Gastroesophageal sphincter (tissue), 4 donors: ENCODE results near the gene USP6NL. TPM values are rescaled to one million over a fixed set of nuclear protein-coding genes. Genes with fewer than 3 reads are reported as not detected.

Experiments used
- ATAC-seq: fragments of 150-250 bp; one replicate; pipeline ENCODE4 v1.9.1; 2016; ENCODE audit warnings: mild to moderate bottlenecking, moderate library complexity
- H3K27ac ChIP-seq, 4 donors: fragments of 200-600 bp; sonication (generic) in 3 of 4; 1 replicate in 3 of 4; 2 replicates in 1 of 4; pipeline ENCODE4 v1.5.1; 2016 to 2019
- H3K27me3 ChIP-seq: fragments of 200-600 bp; sonication (generic); one replicate; pipeline ENCODE4 v1.5.1; 2019
- H3K36me3 ChIP-seq, 2 donors: fragments of 200-600 bp; sonication (generic); one replicate each; pipeline ENCODE4 v1.5.1; 2019; ENCODE audit warnings: control low read depth in 1 of 2
- H3K4me1 ChIP-seq, 3 donors: fragments of 200-600 bp; sonication (generic); 1 replicate in 2 of 3; 2 replicates in 1 of 3; pipeline ENCODE4 v1.5.1; 2016 to 2019; ENCODE audit warnings: control low read depth in 2 of 3
- H3K4me3 ChIP-seq, 2 donors: fragments of 200-600 bp; sonication (generic); one replicate each; pipeline ENCODE4 v1.5.1; 2019; ENCODE audit warnings: mild to moderate bottlenecking in 1 of 2, moderate library complexity in 1 of 2
- H3K9me3 ChIP-seq, 3 donors: fragments of 200-600 bp; sonication (generic); one replicate each; pipeline ENCODE4 v1.5.1; 2017 to 2019; ENCODE audit warnings: control low read depth in 2 of 3
- CTCF ChIP-seq, 4 experiments: fragments of 200-600 bp in 2 of 4; fragments of 450-650 bp in 2 of 4; sonication (generic) in 1 of 4; IDR thresholded peaks; one replicate each; pipeline ENCODE4 v1.5.1; 2017 to 2019; ENCODE audit warnings: antibody characterized with exemption in 4 of 4, mild to moderate bottlenecking in 2 of 4, moderate library complexity in 2 of 4
- EP300 ChIP-seq: sonication (generic); formaldehyde crosslinking; IDR thresholded peaks from one replicate; pipeline ENCODE4 v1.6.1; 2017; ENCODE audit warnings: antibody characterized with exemption, mild to moderate bottlenecking
- POLR2A ChIP-seq, 2 donors: fragments of 450-650 bp; IDR thresholded peaks; one replicate each; pipeline ENCODE4 v1.6.1; 2017; ENCODE audit warnings: antibody characterized with exemption in 2 of 2, mild to moderate bottlenecking in 2 of 2, moderate library complexity in 1 of 2
- POLR2AphosphoS5 ChIP-seq: sonication (generic); formaldehyde crosslinking; IDR thresholded peaks from one replicate; pipeline ENCODE4 v1.6.1; 2017; ENCODE audit warnings: antibody characterized with exemption
- WGBS, 2 donors: methylation state at CpG; one replicate each; pipeline ENCODE4 v1.1.5; 2018; ENCODE audit warnings: low coverage in 1 of 2; 5-methylcytosine and 5-hydroxymethylcytosine counted together
- total RNA-seq, 4 donors: library from RNA; depleted of rRNA; stranded (reverse); fragments of >200 nt; gene quantifications; one replicate each; pipeline ENCODE4 v1.1.0, GENCODE V29; 2016

USP6NL gene
- total RNA-seq, 4 donors from 2014 or later: 9.0 to 14.7 (median 12.5) TPM

- no peaks in the 10 kb centered on the region for H3K36me3 ChIP-seq
- peaks cover 0 to 18% (median 5%) of the 10 kb centered on the region in 3 donors for H3K4me1 ChIP-seq
- no peak overlapping the region for H3K4me3 ChIP-seq
- H3K27ac ChIP-seq: no peak overlapping the region
- H3K9me3 ChIP-seq: no peaks in the 10 kb centered on the region
- ATAC-seq: no peak
- H3K27me3 ChIP-seq: no peaks in the 10 kb centered on the region
- no peak for TF ChIP-seq EP300
- TF ChIP-seq POLR2A (IDR thresholded peaks at IDR 0.05): no peak
- TF ChIP-seq POLR2AphosphoS5: no peak
- TF ChIP-seq CTCF (IDR thresholded peaks at IDR 0.05): no peak
- 63 to 90% methylated on average over 2 of the region's 2 CpGs for WGBS, 2 donors
Measured at GRCh38 chr10:11605807-11606408, 5.5 kb downstream of the USP6NL start.

- TF ChIP-seq POLR2A (IDR thresholded peaks at IDR 0.05) (no peak), CTCF (IDR thresholded peaks at IDR 0.05) (no peak), POLR2AphosphoS5 (no peak), EP300 (no peak)
- Histone ChIP-seq H3K4me1 (peaks cover 0 to 13% (median 5%) of the 10 kb centered on the region in 3 donors), H3K27ac (no peak overlapping the region), H3K9me3 (no peaks in the 10 kb centered on the region), H3K27me3 (no peaks in the 10 kb centered on the region), H3K36me3 (no peaks in the 10 kb centered on the region), H3K4me3 (no peak overlapping the region)
- no peak for ATAC-seq
- 63 to 80% methylated on average over 1 to 2 of the region's 2 CpGs for WGBS, 2 donors
Measured at GRCh38 chr10:11604865-11605650, 6.4 kb downstream of the USP6NL start.

GRCh38 chr10:11603741-11604140 lies 7.7 kb downstream of the USP6NL start:
- H3K27ac ChIP-seq: no peak overlapping the region
- no peaks in the 10 kb centered on the region for H3K27me3 ChIP-seq
- H3K9me3 ChIP-seq: no peaks in the 10 kb centered on the region
- TF ChIP-seq EP300 (no peak), POLR2AphosphoS5 (no peak), POLR2A (IDR thresholded peaks at IDR 0.05) (no peak), CTCF (IDR thresholded peaks at IDR 0.05) (no peak)
- ATAC-seq: no peak
- WGBS, 2 donors: 82% methylated on average over 1 of the region's 1 CpG; no CpG with 5 or more reads in 1 of the 2 donors
- no peak overlapping the region for H3K4me3 ChIP-seq
- peaks cover 0 to 5% (median 0%) of the 10 kb centered on the region in 3 donors for H3K4me1 ChIP-seq
- no peaks in the 10 kb centered on the region for H3K36me3 ChIP-seq

- Histone ChIP-seq H3K36me3 (no peaks in the 10 kb centered on the region), H3K9me3 (no peaks in the 10 kb centered on the region), H3K4me3 (no peak overlapping the region), H3K4me1 (peaks cover 0 to 8% (median 0%) of the 10 kb centered on the region in 3 donors), H3K27me3 (no peaks in the 10 kb centered on the region), H3K27ac (no peak overlapping the region)
- TF ChIP-seq EP300: no peak
- WGBS, 2 donors: 82 to 86% methylated on average over 7 of the region's 7 CpGs
- no peak for ATAC-seq
Measured at GRCh38 chr10:11602919-11603523, 8.4 kb downstream of the USP6NL start.

- no peaks in the 10 kb centered on the region for H3K36me3 ChIP-seq
- H3K27me3 ChIP-seq: no peaks in the 10 kb centered on the region
Measured at GRCh38 chr10:11602358-11602757, 9.1 kb downstream of the USP6NL start.

More at GRCh38 chr10:11602358-11602757, 9.1 kb downstream of the USP6NL start:
- Histone ChIP-seq H3K4me3 (no peak overlapping the region), H3K4me1 (peaks cover 0 to 8% (median 0%) of the 10 kb centered on the region in 3 donors), H3K27ac (no peak overlapping the region), H3K9me3 (no peaks in the 10 kb centered on the region)
- ATAC-seq: no peak
- no peak for TF ChIP-seq POLR2A (IDR thresholded peaks at IDR 0.05)
- WGBS, 2 donors: 89 to 92% methylated on average over 7 of the region's 7 CpGs
